Activated CD4-positive, alpha-beta T cell treated with anti-CD3 and anti-CD28 coated beads for 36 hours (primary cell): Measurements from ENCODE around the gene MYLK2. TPM values are rescaled to one million over a fixed set of nuclear protein-coding genes. Genes with fewer than 3 reads are reported as not detected.

ENCODE experiments used
- ATAC-seq: fragments of 200-7000 bp; cut with Tn5 transposase; one replicate; pipeline ENCODE4 v1.10.0; 2021; ENCODE audit warnings: mild to moderate bottlenecking, moderate library complexity
- CTCF ChIA-PET: fragments of 350-600 bp; sonication (Branson Sonifier 250); formaldehyde crosslinking; loops from one replicate; lab custom pipeline; 2021; ENCODE audit warnings: antibody characterized with exemption; lab: Charles Lee
- POLR2A ChIA-PET: fragments of 350-600 bp; sonication (Branson Sonifier 250); formaldehyde crosslinking; loops from one replicate; lab custom pipeline; 2021; ENCODE audit warnings: antibody characterized with exemption, inconsistent platforms; lab: Charles Lee
- DNase-seq: peaks from one replicate; pipeline ENCODE4 v3.0.0-alpha.2; 2020
- H3K27ac Mint-ChIP-seq: one replicate; pipeline ENCODE4 v1.8.0; 2021; ENCODE audit warnings: mixed read lengths
- H3K27me3 Mint-ChIP-seq: one replicate; pipeline ENCODE4 v1.8.0; 2021; ENCODE audit warnings: mixed read lengths
- H3K36me3 Mint-ChIP-seq: one replicate; pipeline ENCODE4 v1.8.0; 2021; ENCODE audit warnings: low read depth, mixed read lengths
- H3K4me1 Mint-ChIP-seq: one replicate; pipeline ENCODE4 v1.8.0; 2021; ENCODE audit warnings: mixed read lengths
- H3K4me3 Mint-ChIP-seq: one replicate; pipeline ENCODE4 v1.8.0; 2021; ENCODE audit warnings: mild to moderate bottlenecking, moderate library complexity, mixed read lengths
- H3K9me3 Mint-ChIP-seq: one replicate; pipeline ENCODE4 v1.8.0; 2021; ENCODE audit warnings: low read depth, mixed read lengths
- intact Hi-C, 2 experiments: fragments of 100-400 bp; cut with DNase I in 1 of 2; cut with micrococcal nuclease in 1 of 2; formaldehyde crosslinking; loops; one replicate each; pipeline versions ENCODE4 v1.14.2 to v1.15.1; 2022 to 2024; cut with DNase I, micrococcal nuclease
- total RNA-seq, 2 experiments: library from RNA; stranded (reverse); gene quantifications; one replicate each; pipeline ENCODE4 v1.2.3, GENCODE V29; 2021

The MYLK2 gene
- total RNA-seq, 2 experiments from 2014 or later: 0.39 TPM

- peaks cover 6% of the 10 kb centered on the region for H3K27me3 Mint-ChIP-seq
- no peaks in the 10 kb centered on the region for H3K9me3 Mint-ChIP-seq
- no peaks in the 10 kb centered on the region for H3K4me1 Mint-ChIP-seq
- intact Hi-C loops: no loop called here
- no peaks in the 10 kb centered on the region for H3K36me3 Mint-ChIP-seq
- no peak within 1 kb of the TSS for H3K27ac Mint-ChIP-seq
- DNase-seq: no peak
- H3K4me3 Mint-ChIP-seq: no peak within 1 kb of the TSS
- CTCF ChIA-PET: interaction anchor here (0.5 to 1.6 kb wide), 2 partner anchors 28 to 136 kb away, joined by 3 to 5 read pairs; no protein-coding TSS in a partner anchor
- POLR2A ChIA-PET: no interaction called here
- ATAC-seq: no peak
Observed at GRCh38 chr20:31845300-31845863, 26.2 kb downstream of the MYLK2 start, which contains the start of gene FOXS1. Gene FOXS1, minus strand, starts transcription at chr20:31845604. Its CDS starts 62 bp downstream, at chr20:31845542.

GRCh38 chr20:31846793-31847138 is 27.6 kb downstream of the MYLK2 start:
- H3K4me3 Mint-ChIP-seq: no peak overlapping the region
- ATAC-seq (no peak), DNase-seq (no peak)
- POLR2A ChIA-PET: no interaction called here
- peaks cover 13% of the 10 kb centered on the region for H3K27me3 Mint-ChIP-seq
- CTCF ChIA-PET: interaction anchor here (0.6 to 2.9 kb wide), 20 partner anchors 9 to 277 kb away, joined by 3 to 25 read pairs (median 4); partner anchors contain the start of gene PDRG1
- no peaks in the 10 kb centered on the region for H3K9me3 Mint-ChIP-seq
- H3K36me3 Mint-ChIP-seq: no peaks in the 10 kb centered on the region
- H3K4me1 Mint-ChIP-seq: no peaks in the 10 kb centered on the region
- intact Hi-C loops: loop anchor here (1.0 to 2.0 kb wide), 2 partner anchors 24 kb away; no protein-coding TSS in a partner anchor
- no peak overlapping the region for H3K27ac Mint-ChIP-seq

GRCh38 chr20:31848088-31848999 is 29.2 kb downstream of the MYLK2 start:
- POLR2A ChIA-PET: no interaction called here

GRCh38 chr20:31849306-31849930 is 30.3 kb downstream of the MYLK2 start:
- Mint-ChIP-seq H3K4me1 (no peaks in the 10 kb centered on the region), H3K27me3 (peaks cover 15% of the 10 kb centered on the region), H3K4me3 (no peak overlapping the region), H3K36me3 (no peaks in the 10 kb centered on the region), H3K27ac (no peak overlapping the region), H3K9me3 (no peaks in the 10 kb centered on the region)
- POLR2A ChIA-PET: no interaction called here
- CTCF ChIA-PET: interaction anchor here (0.9 to 2.2 kb wide), 3 partner anchors 26 to 242 kb away, joined by 3 to 6 read pairs (median 3); partner anchors contain the start of gene PDRG1
- ATAC-seq: no peak
- DNase-seq: no peak
- intact Hi-C loops: no loop called here

More at GRCh38 chr20:31848088-31848999, 29.2 kb downstream of the MYLK2 start:
- Mint-ChIP-seq H3K4me3 (no peak overlapping the region), H3K4me1 (no peaks in the 10 kb centered on the region), H3K27me3 (peaks cover 13% of the 10 kb centered on the region), H3K36me3 (no peaks in the 10 kb centered on the region), H3K27ac (no peak overlapping the region), H3K9me3 (no peaks in the 10 kb centered on the region)
- CTCF ChIA-PET: interaction anchor here (1.0 to 2.9 kb wide), 7 partner anchors 8 to 104 kb away, joined by 3 to 25 read pairs (median 13); partner anchors contain the start of gene PDRG1
- no peak for DNase-seq
- no peak for ATAC-seq
- intact Hi-C loops: no loop called here

GRCh38 chr20:31851240-31851955 is 32.2 kb downstream of the MYLK2 start:
- intact Hi-C loops: loop anchor here (5.0 to 10.0 kb wide), 2 partner anchors 181 to 803 kb away; no protein-coding TSS in a partner anchor
- CTCF ChIA-PET: interaction anchor here (0.5 to 4.6 kb wide), 14 partner anchors 8 to 240 kb away, joined by 3 to 47 read pairs (median 4); partner anchors contain the start of gene PDRG1
- DNase-seq (no peak), ATAC-seq (no peak)
- peaks cover 15% of the 10 kb centered on the region for H3K27me3 Mint-ChIP-seq
- POLR2A ChIA-PET: no interaction called here
- H3K27ac Mint-ChIP-seq: no peak overlapping the region
- H3K36me3 Mint-ChIP-seq: no peaks in the 10 kb centered on the region
- H3K4me3 Mint-ChIP-seq: no peak overlapping the region
- H3K4me1 Mint-ChIP-seq: no peaks in the 10 kb centered on the region
- H3K9me3 Mint-ChIP-seq: no peaks in the 10 kb centered on the region

- Mint-ChIP-seq H3K36me3 (no peaks in the 10 kb centered on the region), H3K4me3 (no peak overlapping the region), H3K4me1 (no peaks in the 10 kb centered on the region), H3K27ac (no peak overlapping the region), H3K27me3 (peaks cover 20% of the 10 kb centered on the region), H3K9me3 (no peaks in the 10 kb centered on the region)
- intact Hi-C loops: loop anchor here (5.0 to 10.0 kb wide), 2 partner anchors 179 to 801 kb away; no protein-coding TSS in a partner anchor
- ChIA-PET CTCF (interaction anchor here (0.7 to 4.6 kb wide), 17 partner anchors 15 to 964 kb away, joined by 3 to 47 read pairs (median 6); partner anchors contain the start of gene PDRG1), POLR2A (interaction anchor here (0.6 kb wide), 1 partner anchor 238 kb away, joined by 3 read pairs; no protein-coding TSS in a partner anchor)
- ATAC-seq: no peak
- DNase-seq: no peak
Observed at GRCh38 chr20:31853481-31853880, 34.3 kb downstream of the MYLK2 start.

GRCh38 chr20:31856516-31856915 is 37.4 kb downstream of the MYLK2 start:
- ChIA-PET CTCF (interaction anchor here (0.8 to 3.6 kb wide), 5 partner anchors 9 to 289 kb away, joined by 3 to 25 read pairs (median 9); no protein-coding TSS in a partner anchor), POLR2A (no interaction called here)
- no peaks in the 10 kb centered on the region for H3K36me3 Mint-ChIP-seq
- H3K4me1 Mint-ChIP-seq: peaks cover 5% of the 10 kb centered on the region
- no peaks in the 10 kb centered on the region for H3K9me3 Mint-ChIP-seq
- no peak for DNase-seq
- H3K27ac Mint-ChIP-seq: no peak overlapping the region
- no peak overlapping the region for H3K4me3 Mint-ChIP-seq
- peaks cover 24% of the 10 kb centered on the region for H3K27me3 Mint-ChIP-seq
- no peak for ATAC-seq
- intact Hi-C loops: loop anchor here in 1 of 2 experiments (10.0 kb wide), 1 partner anchor 798 kb away; no protein-coding TSS in a partner anchor

- peaks cover 29% of the 10 kb centered on the region for H3K27me3 Mint-ChIP-seq
- H3K4me3 Mint-ChIP-seq: no peak overlapping the region
- DNase-seq (no peak), ATAC-seq (no peak)
- ChIA-PET CTCF (interaction anchor here (1.1 to 3.6 kb wide), 2 partner anchors 11 to 94 kb away, joined by 3 to 25 read pairs; partner anchors contain the start of gene PDRG1), POLR2A (interaction anchor here (0.7 kb wide), 1 partner anchor 717 kb away, joined by 3 read pairs; no protein-coding TSS in a partner anchor)
- H3K9me3 Mint-ChIP-seq: no peaks in the 10 kb centered on the region
- H3K36me3 Mint-ChIP-seq: no peaks in the 10 kb centered on the region
- H3K4me1 Mint-ChIP-seq: peaks cover 8% of the 10 kb centered on the region
- no peak overlapping the region for H3K27ac Mint-ChIP-seq
- intact Hi-C loops: loop anchor here in 1 of 2 experiments (10.0 kb wide), 1 partner anchor 797 kb away; no protein-coding TSS in a partner anchor
Observed at GRCh38 chr20:31857861-31858759, 39.0 kb downstream of the MYLK2 start.

GRCh38 chr20:31858760-31859083 is 39.6 kb downstream of the MYLK2 start:
- DNase-seq (no peak), ATAC-seq (no peak)
- CTCF ChIA-PET: no interaction called here
- no peaks in the 10 kb centered on the region for H3K9me3 Mint-ChIP-seq
- H3K4me1 Mint-ChIP-seq: peaks cover 8% of the 10 kb centered on the region
- POLR2A ChIA-PET: interaction anchor here (0.7 kb wide), 1 partner anchor 717 kb away, joined by 3 read pairs; no protein-coding TSS in a partner anchor
- H3K36me3 Mint-ChIP-seq: no peaks in the 10 kb centered on the region
- no peak overlapping the region for H3K27ac Mint-ChIP-seq
- peaks cover 29% of the 10 kb centered on the region for H3K27me3 Mint-ChIP-seq
- intact Hi-C loops: loop anchor here in 1 of 2 experiments (10.0 kb wide), 1 partner anchor 796 kb away; no protein-coding TSS in a partner anchor
- no peak overlapping the region for H3K4me3 Mint-ChIP-seq
